ENCODE data around the gene MAP1LC3B. TPM values are rescaled to one million over a fixed set of nuclear protein-coding genes. Genes with fewer than 3 reads are reported as not detected.

Gene MAP1LC3B
- total and polyA plus RNA-seq, 2 of the 8 experiments (the other 6 are each of a cell fraction or from before 2014, with no cell fraction given), result 29.5 to 48.5 TPM

DNA sequence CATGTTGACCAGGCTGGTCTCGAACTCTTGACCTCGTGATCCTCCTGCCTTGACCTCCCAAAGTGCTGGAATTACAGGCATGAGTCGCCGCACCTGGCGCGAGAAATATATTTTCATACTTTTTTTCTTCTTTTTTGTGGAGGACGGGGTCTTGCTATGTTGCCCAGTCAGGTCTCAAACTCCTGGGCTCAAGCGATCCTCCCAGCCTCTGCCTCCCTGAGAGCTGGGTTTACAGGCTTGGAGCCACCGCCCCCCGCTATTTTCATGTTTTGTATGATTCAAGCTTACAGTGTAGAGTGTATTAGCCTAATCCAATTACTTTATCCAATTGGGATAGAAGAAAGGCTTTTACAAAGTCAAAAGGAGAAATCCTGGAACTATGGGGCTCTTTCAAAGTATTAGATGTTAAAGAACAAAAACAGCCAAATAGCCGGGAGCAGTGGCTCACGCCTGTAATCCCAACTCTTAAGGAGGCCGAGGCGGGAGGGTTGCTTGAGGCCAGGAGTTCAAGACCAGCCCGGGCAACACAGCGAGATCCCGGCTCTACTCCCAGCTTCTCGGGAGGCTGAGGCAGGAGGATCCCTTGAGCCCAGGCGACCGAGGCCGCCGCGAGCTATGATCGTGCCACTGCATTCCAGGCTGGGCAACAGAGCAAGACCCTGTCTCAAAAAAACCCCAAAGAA is 1.4 kb upstream of the MAP1LC3B start:
- H3K18ac ChIP-seq (ENCODE audit: extremely low read depth, low read length), result no peak overlapping the region
- H3K56ac ChIP-seq (replicated peaks; ENCODE audit: insufficient read length, low read depth, low read length), result no peak overlapping the region
- no peak overlapping the region for H4K91ac ChIP-seq (replicated peaks; ENCODE audit: insufficient read length, low read length)
- H3K27ac ChIP-seq (ENCODE audit: low read depth, low read length), result no peak overlapping the region
- peaks cover 0 to 27% of the 10 kb centered on the region in 2 experiments; a peak in 3 of 4 replicates for H3K79me2 ChIP-seq (ENCODE audit: control insufficient read depth in 1 of 2, insufficient read depth in 2 of 2, low read length in 2 of 2)
- peaks cover 0 to 4% of the 10 kb centered on the region in 2 experiments for H4K20me1 ChIP-seq (replicated peaks in 1 of 2; ENCODE audit: control insufficient read depth in 1 of 2, insufficient read depth in 2 of 2, low read length in 2 of 2)
- no peak overlapping the region for H2BK12ac ChIP-seq (ENCODE audit: low read depth, low read length)
- no peak overlapping the region for H3K23ac ChIP-seq (ENCODE audit: insufficient read length)
- no peak for DNase-seq (ENCODE audit: low read depth in 1 of 2, low spot score in 2 of 2)
- peak overlapping the region in 3 of 4 experiments; percentile 64 to 83 (median 69); a peak in 4 of 8 replicates for H3K4me3 ChIP-seq (ENCODE audit: extremely low read depth in 1 of 4, insufficient read depth in 2 of 4, low read depth in 3 of 4, low read length in 4 of 4)
- H2AFZ ChIP-seq (ENCODE audit: low read length), result 0 out of 2 replicates have a peak overlapping the region, but pooled peaks have one; percentile 23
- no peak overlapping the region for H4K5ac ChIP-seq (ENCODE audit: insufficient read length, low read depth, low read length)
- H3K9me3 ChIP-seq (ENCODE audit: insufficient read depth in 2 of 2, low read depth in 1 of 2, low read length in 1 of 2), result no peaks in the 10 kb centered on the region
- H3K36me3 ChIP-seq (ENCODE audit: control insufficient read depth in 2 of 4, insufficient read depth in 4 of 4, low read length in 3 of 4), result no peaks in the 10 kb centered on the region
- no peak overlapping the region for H3K9ac ChIP-seq (replicated peaks in 1 of 4; ENCODE audit: extremely low read depth in 1 of 4, low read depth in 3 of 4, low read length in 3 of 4)
- no peak overlapping the region for H2AK5ac ChIP-seq (ENCODE audit: low read depth, low read length)
- peaks cover 5 to 7% (median 6%) of the 10 kb centered on the region in 4 experiments; a peak in 6 of 7 replicates for H3K4me1 ChIP-seq (replicated peaks in 1 of 4; ENCODE audit: control insufficient read depth in 3 of 4, insufficient read depth in 4 of 4, low read length in 3 of 4)
- 0 out of 2 replicates have a peak overlapping the region, but pooled peaks have one; percentile 23 for H2BK20ac ChIP-seq (ENCODE audit: low read length)
- WGBS, 2 experiments (ENCODE audit: extremely low coverage in 1 of 2, insufficient coverage in 1 of 2, insufficient read length in 1 of 2, insufficient replicate concordance in 2 of 2, low coverage in 1 of 2, low lambda C conversion rate in 2 of 2, missing lambda C conversion rate in 1 of 2), result 90% methylated on average over 24 of the region's 24 CpGs; no CpG with 5 or more reads in 1 of the 2 experiments
- CTCF ChIA-PET (ENCODE audit: partially characterized antibody), result no interaction called here
- peak overlapping the region; percentile 78 to 86 for H3K4me2 ChIP-seq (ENCODE audit: insufficient read depth in 1 of 2, low read depth in 2 of 2, low read length in 2 of 2)
- H2BK15ac ChIP-seq (ENCODE audit: low read length), result no peak overlapping the region
- no peak overlapping the region for H2BK5ac ChIP-seq (ENCODE audit: low read depth, low read length)
- H3K79me1 ChIP-seq (ENCODE audit: low read depth, low read length), result peaks cover 7% of the 10 kb centered on the region
- H4K8ac ChIP-seq (ENCODE audit: extremely low read depth, insufficient read depth, low read length), result peak overlapping the region; percentile 92
- H3K23me2 ChIP-seq (ENCODE audit: low read depth, low read length), result peaks cover 13% of the 10 kb centered on the region
- H2BK120ac ChIP-seq (replicated peaks; ENCODE audit: low read depth, low read length), result no peak overlapping the region
- FAIRE-seq, result no peak
- H3K14ac ChIP-seq (ENCODE audit: insufficient read length), result no peak overlapping the region
- POLR2A ChIA-PET (ENCODE audit: partially characterized antibody), result no interaction called here
- H3K27me3 ChIP-seq (replicated peaks in 1 of 4; ENCODE audit: control insufficient read depth in 3 of 4, extremely low read depth in 1 of 4, insufficient read depth in 3 of 4, low read length in 3 of 4), result no peaks in the 10 kb centered on the region
- H3K4ac ChIP-seq (replicated peaks; ENCODE audit: insufficient read length, low read depth, low read length), result no peak overlapping the region
- TF ChIP-seq ZNF274 (IDR thresholded peaks at IDR 0.05; ENCODE audit: borderline replicate concordance, extremely low read depth, low read length) (no peak), CHD1 (IDR thresholded peaks at IDR 0.05; ENCODE audit: low read depth, low read length) (no peak), RNF2 (IDR thresholded peaks at IDR 0.05; ENCODE audit: borderline replicate concordance, low read depth, low read length, missing control alignments, poor library complexity, severe bottlenecking) (no peak), TAF1 (IDR thresholded peaks at IDR 0.05; ENCODE audit: low read depth, low read length) (no peak), POLR2AphosphoS5 (IDR thresholded peaks at IDR 0.05; ENCODE audit: low read depth, low read length) (no peak), MAFK (IDR thresholded peaks at IDR 0.05; ENCODE audit: low read depth, low read length) (no peak), RFX5 (IDR thresholded peaks at IDR 0.05; ENCODE audit: borderline replicate concordance, low read depth, low read length) (no peak), SIX5 (IDR thresholded peaks at IDR 0.05; ENCODE audit: low read depth, low read length) (no peak), YY1 (IDR thresholded peaks at IDR 0.05; ENCODE audit: low read depth, low read length) (no peak), NRF1 (IDR thresholded peaks at IDR 0.05; ENCODE audit: low read depth, low read length) (no peak), SAP30 (IDR thresholded peaks at IDR 0.05; ENCODE audit: insufficient read depth, insufficient replicate concordance, low read length) (no peak)
- TF ChIP-seq, protein P1, sequence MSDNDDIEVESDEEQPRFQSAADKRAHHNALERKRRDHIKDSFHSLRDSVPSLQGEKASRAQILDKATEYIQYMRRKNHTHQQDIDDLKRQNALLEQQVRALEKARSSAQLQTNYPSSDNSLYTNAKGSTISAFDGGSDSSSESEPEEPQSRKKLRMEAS (IDR thresholded peaks at IDR 0.05), result no peak
